Progenitor cell of endocrine pancreas (in vitro differentiated cells): ENCODE measurements around the gene SPACA4. TPM values are rescaled to one million over a fixed set of nuclear protein-coding genes. Genes with fewer than 3 reads are reported as not detected.

Experiments
- DNase-seq: peaks from one replicate; pipeline ENCODE4 v3.0.0; 2021; ENCODE audit warnings: low spot score; ENCODE audit not compliant: unreplicated experiment
- H3K27ac Mint-ChIP-seq: 2 replicates; pipeline ENCODE4 v1.8.0; 2021; ENCODE audit warnings: mild to moderate bottlenecking, moderate library complexity, mixed read lengths
- H3K27me3 Mint-ChIP-seq: 2 replicates; pipeline ENCODE4 v1.8.0; 2021; ENCODE audit warnings: mixed read lengths
- H3K36me3 Mint-ChIP-seq: 2 replicates; pipeline ENCODE4 v1.8.0; 2022; ENCODE audit warnings: mixed read lengths; ENCODE audit not compliant: insufficient read depth
- H3K4me1 Mint-ChIP-seq: 2 replicates; pipeline ENCODE4 v1.8.0; 2021; ENCODE audit warnings: low read depth, mixed read lengths
- H3K4me3 Mint-ChIP-seq: 2 replicates; pipeline ENCODE4 v1.8.0; 2021; ENCODE audit warnings: low read depth, mild to moderate bottlenecking, moderate library complexity, mixed read lengths
- H3K9me3 Mint-ChIP-seq: 2 replicates; pipeline ENCODE4 v1.8.0; 2021; ENCODE audit warnings: low read depth, mixed read lengths
- total RNA-seq: library from RNA; stranded (reverse); gene quantifications from 2 replicates; pipeline ENCODE4 v1.2.1, GENCODE V29; 2021
- TF ChIP-seq, protein P1 (sequence below): fragments of 200-600 bp; sonication (generic); IDR thresholded peaks from one replicate; pipeline ENCODE4 v1.5.0; 2021; ENCODE audit warnings: antibody characterized with exemption, mild to moderate bottlenecking; ENCODE audit not compliant: unreplicated experiment

Gene SPACA4
- total RNA-seq, 1 donor from 2014 or later, result not detected

DNA sequence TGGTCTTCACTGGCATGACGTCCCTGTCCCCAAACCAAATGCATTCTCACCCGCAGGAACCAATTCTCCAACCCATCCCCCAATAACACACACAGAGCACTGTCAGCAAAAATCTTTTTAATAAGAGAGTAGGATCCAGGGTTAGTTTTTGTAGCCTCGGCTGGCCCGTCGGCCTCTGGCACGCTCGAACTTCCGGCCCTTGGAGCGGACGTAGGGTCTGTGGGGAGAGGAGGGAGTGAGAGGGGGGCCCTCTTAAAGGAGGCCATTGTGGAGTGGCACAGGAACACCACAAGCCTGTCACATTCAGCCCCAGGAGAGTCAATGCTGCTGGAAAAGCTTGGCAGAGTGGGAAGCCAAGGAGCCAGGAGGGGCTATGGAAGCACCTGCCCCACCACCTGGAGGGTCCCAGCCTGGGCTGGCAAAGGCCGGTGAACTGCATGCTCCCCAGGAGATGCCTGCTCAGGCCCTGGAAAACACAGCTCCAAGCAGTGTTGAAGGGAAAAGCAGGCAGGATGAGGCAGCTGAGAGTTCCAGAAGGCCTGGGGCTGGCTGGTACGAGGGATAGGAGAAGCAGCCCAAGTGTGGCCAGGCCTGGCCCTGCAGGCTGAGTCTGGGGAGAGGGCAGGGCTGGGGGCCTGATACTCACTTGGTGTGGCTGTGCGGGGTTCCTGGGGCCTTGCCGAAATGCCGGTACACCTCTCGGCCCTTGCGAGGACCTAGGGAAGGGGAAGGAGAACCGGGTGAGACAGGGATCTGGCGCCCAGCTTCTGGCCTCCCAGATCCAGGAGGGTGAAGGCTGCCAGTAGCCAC lies 8.9 kb downstream of the SPACA4 start:
- peaks cover 11% of the 10 kb centered on the region for H3K36me3 Mint-ChIP-seq
- no peaks in the 10 kb centered on the region for H3K9me3 Mint-ChIP-seq
- no peaks in the 10 kb centered on the region for H3K27me3 Mint-ChIP-seq
- TF ChIP-seq, protein P1, sequence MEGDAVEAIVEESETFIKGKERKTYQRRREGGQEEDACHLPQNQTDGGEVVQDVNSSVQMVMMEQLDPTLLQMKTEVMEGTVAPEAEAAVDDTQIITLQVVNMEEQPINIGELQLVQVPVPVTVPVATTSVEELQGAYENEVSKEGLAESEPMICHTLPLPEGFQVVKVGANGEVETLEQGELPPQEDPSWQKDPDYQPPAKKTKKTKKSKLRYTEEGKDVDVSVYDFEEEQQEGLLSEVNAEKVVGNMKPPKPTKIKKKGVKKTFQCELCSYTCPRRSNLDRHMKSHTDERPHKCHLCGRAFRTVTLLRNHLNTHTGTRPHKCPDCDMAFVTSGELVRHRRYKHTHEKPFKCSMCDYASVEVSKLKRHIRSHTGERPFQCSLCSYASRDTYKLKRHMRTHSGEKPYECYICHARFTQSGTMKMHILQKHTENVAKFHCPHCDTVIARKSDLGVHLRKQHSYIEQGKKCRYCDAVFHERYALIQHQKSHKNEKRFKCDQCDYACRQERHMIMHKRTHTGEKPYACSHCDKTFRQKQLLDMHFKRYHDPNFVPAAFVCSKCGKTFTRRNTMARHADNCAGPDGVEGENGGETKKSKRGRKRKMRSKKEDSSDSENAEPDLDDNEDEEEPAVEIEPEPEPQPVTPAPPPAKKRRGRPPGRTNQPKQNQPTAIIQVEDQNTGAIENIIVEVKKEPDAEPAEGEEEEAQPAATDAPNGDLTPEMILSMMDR, result no peak
- DNase-seq, result no peak
- H3K4me3 Mint-ChIP-seq, result peak overlapping the region; percentile 44
- H3K4me1 Mint-ChIP-seq, result peaks cover 32% of the 10 kb centered on the region
- H3K27ac Mint-ChIP-seq, result peak overlapping the region; percentile 82

DNA sequence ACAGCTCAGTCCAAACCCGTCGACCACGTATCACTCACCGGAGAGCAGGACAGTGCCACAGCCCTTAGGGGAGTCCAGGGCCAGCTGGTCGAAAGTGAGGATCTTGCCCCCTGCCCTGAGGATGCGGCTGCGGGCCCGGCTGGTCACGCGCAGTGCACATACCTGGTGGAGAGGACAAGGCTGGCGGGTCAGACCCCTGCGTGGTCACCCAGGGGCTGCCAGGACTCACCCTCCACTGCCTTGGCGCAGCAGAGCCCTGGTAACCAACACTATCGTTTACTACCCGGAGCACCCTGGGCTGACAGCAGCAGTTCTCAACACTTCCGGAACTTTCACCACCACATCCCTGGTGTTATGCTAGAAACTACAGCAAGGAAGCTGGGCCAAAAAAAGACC lies 9.5 kb downstream of the SPACA4 start:
- Mint-ChIP-seq H3K36me3 (peaks cover 11% of the 10 kb centered on the region), H3K27ac (no peak overlapping the region), H3K4me1 (peaks cover 32% of the 10 kb centered on the region), H3K9me3 (no peaks in the 10 kb centered on the region), H3K4me3 (peak overlapping the region; percentile 61), H3K27me3 (no peaks in the 10 kb centered on the region)
- TF ChIP-seq, protein P1, result no peak
- DNase-seq, result no peak

GRCh38 chr19:48616491-48617056 lies 10.0 kb downstream of the SPACA4 start:
- Mint-ChIP-seq H3K4me1 (peaks cover 34% of the 10 kb centered on the region), H3K4me3 (peak overlapping the region; percentile 61), H3K27me3 (no peaks in the 10 kb centered on the region), H3K27ac (no peak overlapping the region), H3K36me3 (peaks cover 11% of the 10 kb centered on the region), H3K9me3 (no peaks in the 10 kb centered on the region)
- DNase-seq, result no peak
- TF ChIP-seq, protein P1, result no peak

DNA sequence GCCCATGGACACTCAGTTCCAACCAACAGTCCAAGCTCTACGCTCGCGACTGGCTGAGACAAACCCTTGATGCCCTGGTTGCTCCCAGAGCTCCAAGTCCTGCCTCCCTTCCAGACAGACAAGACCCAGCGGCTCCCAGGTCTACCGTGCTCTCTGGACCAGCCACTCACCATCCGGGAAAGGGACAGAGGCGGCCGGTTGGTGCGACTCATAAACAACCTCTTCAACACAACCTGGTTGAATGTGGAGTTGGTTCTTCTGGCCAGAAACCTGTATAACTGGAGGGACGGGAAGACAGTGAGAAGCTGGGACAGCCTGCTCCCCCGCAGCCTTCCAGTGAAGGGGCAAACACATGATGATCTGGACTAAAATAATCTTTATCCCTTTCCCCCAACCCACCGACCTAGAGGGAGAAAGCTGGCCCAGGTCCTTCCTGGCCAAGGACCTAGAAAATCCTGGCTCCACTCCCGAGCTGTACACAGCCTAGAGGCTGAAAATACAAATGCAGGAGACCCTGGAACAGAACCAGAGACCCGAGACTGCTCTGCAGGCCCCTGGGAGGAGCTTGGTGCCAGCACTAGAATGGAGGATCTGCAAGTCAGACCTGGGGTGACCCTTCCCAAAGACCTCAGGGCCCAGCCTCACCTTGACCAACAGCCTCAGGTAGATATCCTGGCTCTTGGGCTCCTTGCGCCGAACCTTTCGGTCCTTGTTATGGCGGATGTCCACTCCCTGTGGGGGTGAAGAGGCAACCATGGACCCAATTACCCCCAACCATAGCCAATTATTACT lies 10.8 kb downstream of the SPACA4 start:
- Mint-ChIP-seq H3K27me3 (no peaks in the 10 kb centered on the region), H3K27ac (peak overlapping the region; percentile 99), H3K4me3 (peak overlapping the region; percentile 93), H3K9me3 (no peaks in the 10 kb centered on the region), H3K36me3 (peaks cover 11% of the 10 kb centered on the region), H3K4me1 (peaks cover 35% of the 10 kb centered on the region)
- TF ChIP-seq, protein P1, result no peak
- DNase-seq, result no peak

- peaks cover 11% of the 10 kb centered on the region for H3K36me3 Mint-ChIP-seq
Observed at GRCh38 chr19:48618278-48618915, 11.9 kb downstream of the SPACA4 start.

More at GRCh38 chr19:48618278-48618915, 11.9 kb downstream of the SPACA4 start:
- DNase-seq, result no peak
- TF ChIP-seq, protein P1, result no peak
- peak overlapping the region; percentile 93 for H3K4me3 Mint-ChIP-seq
- H3K4me1 Mint-ChIP-seq, result peaks cover 37% of the 10 kb centered on the region
- no peaks in the 10 kb centered on the region for H3K27me3 Mint-ChIP-seq
- H3K9me3 Mint-ChIP-seq, result no peaks in the 10 kb centered on the region
- H3K27ac Mint-ChIP-seq, result peak overlapping the region; percentile 99
